Ascending aorta (tissue), 2 donors: ENCODE results near the gene ANKRD33B. TPM values are rescaled to one million over a fixed set of nuclear protein-coding genes. Genes with fewer than 3 reads are reported as not detected.
A peak's percentile ranks its signal among the peaks of the same experiment; 100 is the strongest.

Experiments
- DNase-seq, 2 donors: peaks; one replicate each; pipeline ENCODE4 v3.0.0-alpha.2; 2019; ENCODE audit warnings: low spot score in 2 of 2
- H3K27ac ChIP-seq, 2 donors: fragments of 200-600 bp; sonication (generic); one replicate each; pipeline ENCODE4 v1.5.1; 2016 to 2017; ENCODE audit warnings: mild to moderate bottlenecking in 1 of 2
- H3K27me3 ChIP-seq: fragments of 200-600 bp; sonication (generic); one replicate; pipeline ENCODE4 v1.5.1; 2017
- H3K36me3 ChIP-seq, 2 donors: fragments of 200-600 bp; sonication (generic); one replicate each; pipeline ENCODE4 v1.5.1; 2016
- H3K4me1 ChIP-seq, 2 donors: fragments of 200-600 bp; sonication (generic); one replicate each; pipeline ENCODE4 v1.5.1; 2016 to 2017; ENCODE audit warnings: mild to moderate bottlenecking in 1 of 2
- H3K4me3 ChIP-seq, 2 donors: fragments of 200-600 bp; sonication (generic); one replicate each; pipeline ENCODE4 v1.5.1; 2016 to 2017; ENCODE audit warnings: mild to moderate bottlenecking in 1 of 2
- H3K9me3 ChIP-seq, 2 donors: fragments of 200-600 bp; sonication (generic); one replicate each; pipeline ENCODE4 v1.5.1; 2016
- intact Hi-C: fragments of 100-400 bp; cut with DNase I; formaldehyde crosslinking; loops from one replicate; pipeline ENCODE4 v1.15.1; 2023
- total RNA-seq: library from RNA; depleted of rRNA; stranded (reverse); fragments of >200 nt; gene quantifications from one replicate; pipeline ENCODE4 v1.1.0, GENCODE V29; 2016
- TF ChIP-seq, protein P1 (sequence below), 3 experiments: fragments of 200-600 bp in 2 of 3; fragments of 450-650 bp in 1 of 3; sonication (generic) in 2 of 3; IDR thresholded peaks; one replicate each; pipeline ENCODE4 v1.5.1; 2016 to 2019; ENCODE audit warnings: antibody characterized with exemption in 3 of 3, mild to moderate bottlenecking in 1 of 3, moderate library complexity in 1 of 3

The ANKRD33B gene
- total RNA-seq, 1 donor from 2014 or later, result 7.2 TPM

DNA sequence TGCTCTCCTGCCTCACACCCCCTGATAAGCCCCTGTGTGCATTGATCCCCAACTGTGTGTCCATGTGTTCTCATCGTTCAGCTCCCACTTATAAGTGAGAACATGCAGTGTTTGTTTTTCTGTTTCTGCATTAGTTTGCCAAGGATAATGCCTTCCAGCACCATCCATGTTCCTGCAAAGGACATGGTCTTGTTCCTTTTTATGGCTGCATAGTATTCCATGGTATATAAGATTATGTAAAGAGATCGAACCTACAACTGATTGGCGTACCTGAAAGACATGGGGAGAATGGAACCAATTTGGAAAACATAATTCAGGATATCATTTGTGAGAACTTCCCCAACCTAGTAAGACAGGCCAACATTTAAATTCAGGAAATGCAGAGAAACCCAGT is 32.4 kb downstream of the ANKRD33B start:
- no peak for DNase-seq
- Histone ChIP-seq H3K4me3 (peak overlapping the region; percentile 4 to 44), H3K4me1 (peaks cover 6 to 26% of the 10 kb centered on the region in 2 donors), H3K9me3 (no peaks in the 10 kb centered on the region), H3K27ac (peak overlapping the region; percentile 46 to 71), H3K36me3 (no peaks in the 10 kb centered on the region), H3K27me3 (no peaks in the 10 kb centered on the region)
- intact Hi-C loops, result loop anchor here (10.0 kb wide), 1 partner anchor 242 kb away; the partner anchor contains the start of gene MARCHF6
- TF ChIP-seq, protein P1, sequence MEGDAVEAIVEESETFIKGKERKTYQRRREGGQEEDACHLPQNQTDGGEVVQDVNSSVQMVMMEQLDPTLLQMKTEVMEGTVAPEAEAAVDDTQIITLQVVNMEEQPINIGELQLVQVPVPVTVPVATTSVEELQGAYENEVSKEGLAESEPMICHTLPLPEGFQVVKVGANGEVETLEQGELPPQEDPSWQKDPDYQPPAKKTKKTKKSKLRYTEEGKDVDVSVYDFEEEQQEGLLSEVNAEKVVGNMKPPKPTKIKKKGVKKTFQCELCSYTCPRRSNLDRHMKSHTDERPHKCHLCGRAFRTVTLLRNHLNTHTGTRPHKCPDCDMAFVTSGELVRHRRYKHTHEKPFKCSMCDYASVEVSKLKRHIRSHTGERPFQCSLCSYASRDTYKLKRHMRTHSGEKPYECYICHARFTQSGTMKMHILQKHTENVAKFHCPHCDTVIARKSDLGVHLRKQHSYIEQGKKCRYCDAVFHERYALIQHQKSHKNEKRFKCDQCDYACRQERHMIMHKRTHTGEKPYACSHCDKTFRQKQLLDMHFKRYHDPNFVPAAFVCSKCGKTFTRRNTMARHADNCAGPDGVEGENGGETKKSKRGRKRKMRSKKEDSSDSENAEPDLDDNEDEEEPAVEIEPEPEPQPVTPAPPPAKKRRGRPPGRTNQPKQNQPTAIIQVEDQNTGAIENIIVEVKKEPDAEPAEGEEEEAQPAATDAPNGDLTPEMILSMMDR (IDR thresholded peaks at IDR 0.05), result no peak

DNA sequence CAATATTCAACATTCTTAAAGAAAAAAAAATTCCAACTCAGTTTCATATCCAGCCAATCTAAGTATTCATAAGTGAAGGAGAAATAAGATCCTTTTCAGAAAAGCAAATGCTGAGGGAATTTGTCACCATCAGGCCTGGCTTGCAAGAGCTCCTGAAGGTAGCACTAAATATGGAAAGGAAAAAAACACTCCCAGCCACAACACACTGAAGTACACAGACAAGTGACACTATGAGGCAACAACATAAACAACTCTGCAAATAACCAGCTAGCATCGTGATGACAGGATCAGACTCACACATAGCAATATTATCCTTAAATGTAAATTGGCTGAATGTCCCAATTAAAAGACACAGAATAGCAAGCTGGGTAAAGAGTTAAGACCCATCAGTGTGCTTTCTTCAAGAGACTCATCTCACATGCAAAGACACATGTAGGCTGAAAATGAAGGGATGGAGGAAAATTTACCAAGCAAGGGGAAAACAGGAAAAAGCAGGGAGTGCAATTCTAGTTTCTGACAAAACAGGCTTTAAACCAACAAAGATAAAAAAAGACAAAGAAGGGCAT is 33.1 kb downstream of the ANKRD33B start:
- DNase-seq, result no peak
- no peaks in the 10 kb centered on the region for H3K27me3 ChIP-seq
- TF ChIP-seq, protein P1 (IDR thresholded peaks at IDR 0.05), result no peak
- no peaks in the 10 kb centered on the region for H3K36me3 ChIP-seq
- peaks cover 9 to 30% of the 10 kb centered on the region in 2 donors for H3K4me1 ChIP-seq
- H3K27ac ChIP-seq, result peak overlapping the region; percentile 46 to 71
- intact Hi-C loops, result loop anchor here (10.0 kb wide), 1 partner anchor 242 kb away; the partner anchor contains the start of gene MARCHF6
- H3K9me3 ChIP-seq, result no peaks in the 10 kb centered on the region
- H3K4me3 ChIP-seq, result no peak overlapping the region

DNA sequence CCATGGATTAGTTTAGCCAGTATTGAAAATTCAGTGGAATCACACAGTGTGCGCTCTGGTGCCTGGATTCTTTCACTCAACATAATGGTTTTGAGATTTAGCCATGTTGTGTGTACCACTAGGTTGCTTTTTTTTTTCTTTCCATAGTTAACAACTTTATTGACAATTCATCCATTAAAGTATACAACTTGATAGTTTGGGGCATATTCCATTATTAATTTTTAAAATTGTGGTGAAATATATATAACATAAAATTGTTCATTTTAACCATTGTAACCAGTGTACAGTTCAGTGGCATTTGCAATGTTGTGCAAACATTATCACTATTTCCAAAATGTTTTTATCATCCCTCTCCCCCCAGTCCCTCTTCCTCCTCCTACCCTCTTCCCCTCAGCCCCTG is 35.2 kb downstream of the ANKRD33B start:
- Histone ChIP-seq H3K4me1 (peaks cover 9 to 39% of the 10 kb centered on the region in 2 donors), H3K4me3 (no peak overlapping the region), H3K27me3 (no peaks in the 10 kb centered on the region), H3K36me3 (no peaks in the 10 kb centered on the region), H3K27ac (no peak overlapping the region), H3K9me3 (no peaks in the 10 kb centered on the region)
- TF ChIP-seq, protein P1 (IDR thresholded peaks at IDR 0.05), result no peak
- intact Hi-C loops, result loop anchor here (10.0 kb wide), 1 partner anchor 244 kb away; the partner anchor contains the start of gene MARCHF6
- DNase-seq, result no peak

DNA sequence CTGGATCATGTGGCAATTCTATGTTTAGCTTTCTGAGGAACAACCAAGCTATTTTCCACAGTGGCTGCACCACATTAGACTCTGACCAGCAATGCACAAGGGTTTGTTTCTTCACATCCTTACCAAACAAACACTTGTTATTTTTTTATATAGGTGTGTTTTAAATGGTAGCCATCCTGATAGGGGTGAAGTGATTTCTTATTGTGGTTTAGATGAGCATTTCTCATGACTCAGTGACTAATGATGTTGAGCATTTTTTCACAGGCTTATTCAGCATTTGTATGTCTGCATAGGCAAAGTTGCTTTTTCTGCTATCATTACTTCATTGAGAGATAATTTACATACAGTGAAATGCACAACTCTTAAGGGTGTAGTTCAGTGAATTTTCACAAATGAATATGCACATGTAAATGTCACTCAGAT is 36.0 kb downstream of the ANKRD33B start:
- DNase-seq, result no peak
- intact Hi-C loops, result loop anchor here (5.0 to 10.0 kb wide), 3 partner anchors 33 to 245 kb away; partner anchors contain the start of gene MARCHF6
- Histone ChIP-seq H3K27ac (peak overlapping the region in 1 of 2 donors; percentile 20), H3K4me1 (peaks cover 6 to 37% of the 10 kb centered on the region in 2 donors), H3K4me3 (no peak overlapping the region), H3K9me3 (no peaks in the 10 kb centered on the region), H3K27me3 (no peaks in the 10 kb centered on the region), H3K36me3 (no peaks in the 10 kb centered on the region)
- TF ChIP-seq, protein P1 (IDR thresholded peaks at IDR 0.05), result no peak

DNA sequence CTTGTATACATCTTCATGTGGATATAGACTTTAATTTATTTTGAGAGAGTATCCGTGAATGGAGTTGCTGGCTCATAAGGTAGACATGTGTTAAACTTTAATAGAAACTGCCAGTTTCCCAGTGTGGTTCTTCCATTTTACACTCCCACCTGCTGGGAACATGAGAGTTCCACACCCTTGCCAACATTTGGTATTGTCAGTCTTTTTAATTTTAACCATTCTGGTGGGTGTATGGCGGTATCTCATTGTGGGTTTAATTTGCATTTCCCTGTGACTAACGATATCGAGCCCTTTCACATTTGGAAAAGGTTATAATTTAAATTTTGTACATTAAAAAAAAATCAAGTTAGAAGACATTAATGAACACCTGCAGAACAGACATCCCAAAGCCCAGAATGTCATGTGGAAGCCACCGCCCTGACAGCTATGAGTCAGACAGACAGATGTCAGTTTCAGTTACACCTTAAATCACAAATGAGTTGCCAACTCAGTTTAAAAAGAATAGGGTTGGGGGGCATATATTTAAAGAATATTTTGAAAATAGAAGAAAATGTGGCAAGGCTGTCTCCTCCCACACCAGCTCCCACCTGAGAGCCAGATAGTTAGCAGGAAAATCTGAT is 36.9 kb downstream of the ANKRD33B start:
- Histone ChIP-seq H3K4me3 (peak overlapping the region in 1 of 2 donors; percentile 47), H3K27me3 (no peaks in the 10 kb centered on the region), H3K36me3 (no peaks in the 10 kb centered on the region), H3K4me1 (peaks cover 5 to 32% of the 10 kb centered on the region in 2 donors), H3K9me3 (no peaks in the 10 kb centered on the region), H3K27ac (peak overlapping the region; percentile 72 to 82)
- TF ChIP-seq, protein P1 (IDR thresholded peaks at IDR 0.05), result no peak
- intact Hi-C loops, result loop anchor here (5.0 to 10.0 kb wide), 2 partner anchors 33 to 154 kb away; no protein-coding TSS in a partner anchor
- DNase-seq, result no peak
